IPS-11a (cell line): ENCODE data around the gene PIEZO2.

Experiments used
- H3K4me3 ChIP-seq: one replicate; pipeline ENCODE4 v1.5.1; 2013; ENCODE audit warnings: low read depth, low read length, control low read depth

PIEZO2 gene

GRCh38 chr18:10702206-10702605 lies 447.2 kb downstream of the PIEZO2 start:
- no peak overlapping the region for H3K4me3 ChIP-seq

GRCh38 chr18:10690366-10690765 lies 459.0 kb downstream of the PIEZO2 start:
- H3K4me3 ChIP-seq, result no peak overlapping the region

GRCh38 chr18:10690035-10690329 lies 459.4 kb downstream of the PIEZO2 start:
- no peak overlapping the region for H3K4me3 ChIP-seq

GRCh38 chr18:10689236-10690034 lies 459.9 kb downstream of the PIEZO2 start:
- no peak overlapping the region for H3K4me3 ChIP-seq

GRCh38 chr18:10688766-10689165 lies 460.6 kb downstream of the PIEZO2 start:
- H3K4me3 ChIP-seq, result no peak overlapping the region

- no peak overlapping the region for H3K4me3 ChIP-seq
Observed at GRCh38 chr18:10687161-10687925, 462.0 kb downstream of the PIEZO2 start.

- no peak overlapping the region for H3K4me3 ChIP-seq
Observed at GRCh38 chr18:10686308-10686707, 463.1 kb downstream of the PIEZO2 start.

GRCh38 chr18:10685484-10685883 lies 463.9 kb downstream of the PIEZO2 start:
- no peak overlapping the region for H3K4me3 ChIP-seq

- no peak overlapping the region for H3K4me3 ChIP-seq
Observed at GRCh38 chr18:10682368-10682714, 467.0 kb downstream of the PIEZO2 start.

GRCh38 chr18:10681581-10682367 lies 467.6 kb downstream of the PIEZO2 start:
- no peak overlapping the region for H3K4me3 ChIP-seq

GRCh38 chr18:10680271-10680596 lies 469.1 kb downstream of the PIEZO2 start:
- H3K4me3 ChIP-seq, result no peak overlapping the region

- no peak overlapping the region for H3K4me3 ChIP-seq
Observed at GRCh38 chr18:10679557-10680270, 469.7 kb downstream of the PIEZO2 start.

- no peak overlapping the region for H3K4me3 ChIP-seq
Observed at GRCh38 chr18:10671441-10671840, 477.9 kb downstream of the PIEZO2 start.

- H3K4me3 ChIP-seq, result no peak overlapping the region
Observed at GRCh38 chr18:10670856-10671255, 478.5 kb downstream of the PIEZO2 start.

- H3K4me3 ChIP-seq, result no peak overlapping the region
Observed at GRCh38 chr18:10669441-10670100, 479.8 kb downstream of the PIEZO2 start.

GRCh38 chr18:10663750-10664149 lies 485.6 kb downstream of the PIEZO2 start:
- H3K4me3 ChIP-seq, result no peak overlapping the region

- no peak overlapping the region for H3K4me3 ChIP-seq
Observed at GRCh38 chr18:10661317-10661716, 488.1 kb downstream of the PIEZO2 start.

- H3K4me3 ChIP-seq, result no peak overlapping the region
Observed at GRCh38 chr18:10660179-10660884, 489.0 kb downstream of the PIEZO2 start.

GRCh38 chr18:10659594-10659993 lies 489.8 kb downstream of the PIEZO2 start:
- no peak overlapping the region for H3K4me3 ChIP-seq

GRCh38 chr18:10659000-10659399 lies 490.4 kb downstream of the PIEZO2 start:
- H3K4me3 ChIP-seq, result no peak overlapping the region
